ENCODE results near the gene ZNF225.
"Not testable (repeated sequence)": the region's sequence is repeated elsewhere in the genome, so short reads cannot be mapped to it uniquely, and the experiment has no call there.

Gene ZNF225

DNA sequence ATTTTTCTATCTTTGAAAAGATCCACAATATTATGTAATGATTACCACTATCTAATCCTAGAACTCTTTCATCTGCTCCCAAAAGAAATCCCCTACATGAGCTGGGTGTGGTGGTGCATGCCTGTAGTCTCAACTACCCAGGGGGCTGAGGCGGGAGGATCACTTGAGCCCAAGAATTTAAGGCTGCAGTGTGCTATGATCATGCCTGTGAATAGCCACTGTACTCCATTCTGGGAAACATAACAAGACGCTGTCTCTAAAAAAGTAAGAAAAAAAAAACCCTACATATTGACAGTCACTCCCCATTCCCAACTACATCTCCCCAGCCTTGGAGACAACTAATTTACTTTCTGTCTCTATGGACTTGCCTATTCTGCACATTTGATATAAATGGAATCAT, 50.6 kb downstream of the ZNF225 start:
- no peak for DNase-seq (ENCODE audit: low spot score)

DNA sequence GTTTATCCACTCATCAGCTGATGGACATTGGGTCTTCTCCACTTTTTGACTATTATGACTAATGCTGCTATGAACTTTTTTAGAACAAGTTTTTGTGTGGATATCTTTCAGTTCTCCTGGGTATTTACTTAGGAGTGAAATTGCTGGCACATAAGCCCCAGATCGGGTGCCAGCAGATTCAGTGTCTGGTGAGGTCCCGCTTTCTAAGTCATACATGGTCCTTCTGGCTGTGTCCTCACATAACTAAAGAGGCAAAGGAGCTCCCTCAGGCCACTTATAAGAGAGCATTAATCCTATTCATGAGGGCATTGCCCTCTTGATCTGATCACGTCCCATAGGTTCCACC, 51.1 kb downstream of the ZNF225 start:
- no peak for DNase-seq (ENCODE audit: low spot score)

DNA sequence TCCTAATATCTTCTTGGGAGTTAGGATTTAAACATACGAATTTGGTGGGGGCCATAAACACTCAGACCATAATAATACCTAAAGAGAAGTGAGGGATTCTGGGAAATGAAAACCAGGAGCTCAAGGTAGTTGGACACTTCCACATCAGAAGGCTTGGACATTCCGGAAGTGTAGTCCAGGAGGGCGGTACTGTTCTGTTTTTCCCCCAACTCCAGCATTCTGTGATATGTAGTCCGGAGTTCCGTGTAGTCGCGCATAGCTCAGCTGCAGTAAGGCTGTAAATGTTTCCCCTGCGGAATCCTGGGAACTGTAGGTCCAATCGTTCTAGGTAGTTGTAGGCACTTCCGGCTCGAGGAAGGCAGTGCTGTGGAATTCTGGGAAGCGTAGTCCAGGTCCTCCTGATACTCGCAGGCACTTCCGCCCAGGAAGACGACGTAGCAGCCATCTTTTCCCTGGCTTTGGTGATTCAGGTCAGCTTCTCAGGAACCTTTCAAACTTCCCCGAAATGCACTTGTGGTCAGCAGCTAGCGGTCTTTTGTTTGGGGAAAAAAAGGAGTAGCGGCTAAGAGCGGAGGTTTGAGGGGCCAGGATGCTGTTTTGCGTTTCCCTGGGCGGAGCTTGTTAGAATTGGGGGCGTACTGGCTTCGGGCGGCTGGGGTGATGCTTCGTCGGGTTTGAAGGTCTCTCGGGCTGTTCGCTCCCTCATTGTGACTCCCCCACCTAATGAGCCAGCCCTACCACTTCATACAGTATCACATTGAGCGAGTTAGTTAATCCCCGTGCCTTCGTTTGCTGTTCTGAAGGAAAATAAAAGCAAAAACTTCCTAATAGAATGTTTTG, 51.7 kb downstream of the ZNF225 start, which contains the start of gene ZNF226:
TSS of gene ZNF226 (plus strand) at position 428 of the 840 bp plus-strand sequence. CDS start 4,981 bp downstream, outside the sequence.
- DNase-seq (ENCODE audit: low spot score): peak; percentile 78

DNA sequence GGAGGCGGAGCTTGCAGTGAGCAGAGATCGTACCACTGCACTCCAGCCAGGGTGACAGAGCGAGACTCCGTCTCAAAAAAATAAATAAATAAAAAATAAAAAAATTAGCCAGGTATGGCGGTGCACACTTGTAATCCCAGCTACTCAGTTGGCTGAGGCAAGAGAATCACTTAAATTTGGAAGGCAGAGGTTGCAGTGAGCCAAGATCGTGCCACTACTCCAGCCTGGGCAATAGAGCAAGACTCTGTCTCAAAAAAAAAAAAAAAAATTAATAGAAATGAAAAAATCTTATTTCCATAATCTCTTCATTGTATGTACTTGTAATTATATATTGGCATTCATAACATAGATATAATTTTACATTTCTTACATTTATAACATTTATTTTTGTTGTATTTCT, 57.5 kb downstream of the ZNF225 start:
- not testable (repeated sequence) for DNase-seq (ENCODE audit: low spot score)

DNA sequence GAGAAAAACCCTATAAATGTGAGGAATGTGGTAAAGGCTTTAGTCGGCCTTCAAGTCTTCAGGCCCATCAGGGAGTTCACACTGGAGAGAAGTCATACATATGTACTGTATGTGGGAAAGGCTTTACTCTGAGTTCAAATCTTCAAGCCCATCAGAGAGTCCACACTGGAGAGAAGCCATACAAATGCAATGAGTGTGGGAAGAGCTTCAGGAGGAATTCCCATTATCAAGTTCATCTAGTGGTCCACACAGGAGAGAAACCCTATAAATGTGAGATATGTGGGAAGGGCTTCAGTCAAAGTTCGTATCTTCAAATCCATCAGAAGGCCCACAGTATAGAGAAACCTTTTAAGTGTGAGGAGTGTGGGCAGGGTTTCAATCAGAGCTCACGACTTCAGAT, 63.4 kb downstream of the ZNF225 start:
- DNase-seq (ENCODE audit: low spot score): no peak

DNA sequence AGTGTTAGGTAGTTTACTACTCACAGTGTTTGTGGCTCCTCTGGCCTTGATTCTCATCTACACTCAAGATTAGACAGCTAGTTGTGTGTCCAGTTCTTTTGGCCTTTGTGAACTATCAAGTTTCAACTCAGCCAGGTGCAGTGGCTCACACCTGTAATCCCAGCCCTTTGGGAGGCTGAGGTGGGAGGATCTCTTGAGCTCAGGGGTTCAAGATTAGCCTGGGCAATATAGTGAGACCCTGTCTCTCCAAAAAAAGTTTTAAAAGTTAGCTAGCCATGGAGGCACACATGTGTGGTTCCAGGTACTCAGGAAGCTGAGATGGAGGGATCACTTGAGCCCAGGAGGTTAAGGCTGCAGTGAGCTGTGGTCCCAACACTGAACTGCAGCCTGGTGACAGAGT, 67.8 kb downstream of the ZNF225 start:
- DNase-seq (ENCODE audit: low spot score): no peak

DNA sequence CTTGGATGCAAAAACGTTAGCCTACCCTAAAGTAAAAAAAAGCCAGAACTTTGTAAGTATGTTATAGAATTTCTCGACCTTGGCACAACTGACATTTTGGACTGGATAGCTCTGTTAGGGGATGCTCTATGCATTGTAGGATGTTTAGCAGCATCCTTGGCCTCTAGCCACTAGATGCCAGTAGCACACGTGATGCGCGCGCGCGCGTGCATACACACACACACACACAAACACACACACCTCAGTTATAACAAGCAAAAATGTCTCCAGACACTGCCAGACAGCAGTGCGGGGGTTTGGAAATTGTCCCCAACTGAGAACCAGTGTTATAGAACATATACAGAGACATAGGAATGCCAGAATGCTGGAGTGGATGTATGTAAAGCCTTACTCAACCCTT, 68.9 kb downstream of the ZNF225 start:
- no peak for DNase-seq (ENCODE audit: low spot score)
